ENCODE results near the gene PSEN2. TPM values are rescaled to one million over a fixed set of nuclear protein-coding genes. Genes with fewer than 3 reads are reported as not detected.

Gene PSEN2
- total and polyA plus RNA-seq, 9 of the 15 experiments (the other 6 are each of a cell fraction or from before 2014, with no cell fraction given) = 2.3 to 21.5 (median 13.7) TPM

DNA sequence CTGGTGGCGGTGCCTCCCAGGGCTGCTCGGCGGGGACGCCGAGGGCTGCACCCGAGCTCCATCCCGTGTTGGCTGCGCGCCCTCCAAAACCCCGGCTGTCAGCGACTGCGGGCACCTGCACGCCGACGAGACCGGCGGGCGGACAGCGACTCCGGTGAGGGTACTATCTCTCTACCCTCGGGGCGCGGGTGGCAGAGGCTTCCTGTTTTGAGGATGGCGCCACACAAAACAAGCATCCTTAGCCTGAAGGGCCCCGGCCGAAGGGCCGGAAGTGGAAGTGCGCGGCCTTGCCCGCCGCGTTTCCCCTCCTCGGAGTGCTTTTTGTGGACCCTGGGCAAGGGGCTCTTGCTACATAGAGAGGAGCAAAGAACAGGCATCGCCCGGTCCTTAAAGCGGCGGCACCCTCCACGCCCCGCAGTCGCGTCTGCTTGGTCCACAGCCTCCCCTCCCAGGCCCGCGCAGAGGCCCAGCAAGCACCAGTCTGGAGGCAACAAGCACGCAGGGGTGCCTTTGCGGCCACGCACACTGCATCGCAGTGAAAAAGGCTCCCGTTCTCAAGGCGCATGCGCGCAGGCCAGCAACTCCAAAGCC lies 69.1 kb downstream of the PSEN2 start (continued):
- no peak for TF ChIP-seq PBX2 (CRISPR knock-in tag; IDR thresholded peaks at IDR 0.05; ENCODE audit: low read depth)
- no peak for TF ChIP-seq PBX2 (tag; conservative IDR thresholded peaks at IDR 0.05; ENCODE audit: low read depth)
- no peak for TF ChIP-seq ATF1 (CRISPR knock-in tag; IDR thresholded peaks at IDR 0.05)
- TF ChIP-seq ATF1 (tag; IDR thresholded peaks at IDR 0.05) = no peak
- TF ChIP-seq PKNOX1 (IDR thresholded peaks at IDR 0.05) = no peak
- TF ChIP-seq, protein P1, sequence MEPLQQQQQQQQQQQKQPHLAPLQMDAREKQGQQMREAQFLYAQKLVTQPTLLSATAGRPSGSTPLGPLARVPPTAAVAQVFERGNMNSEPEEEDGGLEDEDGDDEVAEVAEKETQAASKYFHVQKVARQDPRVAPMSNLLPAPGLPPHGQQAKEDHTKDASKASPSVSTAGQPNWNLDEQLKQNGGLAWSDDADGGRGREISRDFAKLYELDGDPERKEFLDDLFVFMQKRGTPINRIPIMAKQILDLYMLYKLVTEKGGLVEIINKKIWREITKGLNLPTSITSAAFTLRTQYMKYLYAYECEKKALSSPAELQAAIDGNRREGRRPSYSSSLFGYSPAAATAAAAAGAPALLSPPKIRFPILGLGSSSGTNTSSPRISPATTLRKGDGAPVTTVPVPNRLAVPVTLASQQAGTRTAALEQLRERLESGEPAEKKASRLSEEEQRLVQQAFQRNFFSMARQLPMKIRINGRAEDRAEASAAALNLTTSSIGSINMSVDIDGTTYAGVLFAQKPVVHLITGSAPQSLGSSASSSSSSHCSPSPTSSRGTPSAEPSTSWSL (CRISPR knock-in tag; IDR thresholded peaks at IDR 0.05; ENCODE audit: borderline replicate concordance) = 0 out of 2 replicates have a peak, but pooled peaks have one; percentile 52
- TF ChIP-seq XRCC3 (IDR thresholded peaks at IDR 0.05) = no peak
- no peak for TF ChIP-seq ZFPM2 (CRISPR knock-in tag; IDR thresholded peaks at IDR 0.05)
- TF ChIP-seq ZNF175 (CRISPR knock-in tag; IDR thresholded peaks at IDR 0.05; ENCODE audit: low read depth) = peak; percentile 63; the same call in 1 of the 2 replicates
- TF ChIP-seq TRIM28 (IDR thresholded peaks at IDR 0.05) = no peak
- no peak for TF ChIP-seq ZNF584 (CRISPR knock-in tag; IDR thresholded peaks at IDR 0.05; ENCODE audit: low read depth)
- TF ChIP-seq, protein P2, sequence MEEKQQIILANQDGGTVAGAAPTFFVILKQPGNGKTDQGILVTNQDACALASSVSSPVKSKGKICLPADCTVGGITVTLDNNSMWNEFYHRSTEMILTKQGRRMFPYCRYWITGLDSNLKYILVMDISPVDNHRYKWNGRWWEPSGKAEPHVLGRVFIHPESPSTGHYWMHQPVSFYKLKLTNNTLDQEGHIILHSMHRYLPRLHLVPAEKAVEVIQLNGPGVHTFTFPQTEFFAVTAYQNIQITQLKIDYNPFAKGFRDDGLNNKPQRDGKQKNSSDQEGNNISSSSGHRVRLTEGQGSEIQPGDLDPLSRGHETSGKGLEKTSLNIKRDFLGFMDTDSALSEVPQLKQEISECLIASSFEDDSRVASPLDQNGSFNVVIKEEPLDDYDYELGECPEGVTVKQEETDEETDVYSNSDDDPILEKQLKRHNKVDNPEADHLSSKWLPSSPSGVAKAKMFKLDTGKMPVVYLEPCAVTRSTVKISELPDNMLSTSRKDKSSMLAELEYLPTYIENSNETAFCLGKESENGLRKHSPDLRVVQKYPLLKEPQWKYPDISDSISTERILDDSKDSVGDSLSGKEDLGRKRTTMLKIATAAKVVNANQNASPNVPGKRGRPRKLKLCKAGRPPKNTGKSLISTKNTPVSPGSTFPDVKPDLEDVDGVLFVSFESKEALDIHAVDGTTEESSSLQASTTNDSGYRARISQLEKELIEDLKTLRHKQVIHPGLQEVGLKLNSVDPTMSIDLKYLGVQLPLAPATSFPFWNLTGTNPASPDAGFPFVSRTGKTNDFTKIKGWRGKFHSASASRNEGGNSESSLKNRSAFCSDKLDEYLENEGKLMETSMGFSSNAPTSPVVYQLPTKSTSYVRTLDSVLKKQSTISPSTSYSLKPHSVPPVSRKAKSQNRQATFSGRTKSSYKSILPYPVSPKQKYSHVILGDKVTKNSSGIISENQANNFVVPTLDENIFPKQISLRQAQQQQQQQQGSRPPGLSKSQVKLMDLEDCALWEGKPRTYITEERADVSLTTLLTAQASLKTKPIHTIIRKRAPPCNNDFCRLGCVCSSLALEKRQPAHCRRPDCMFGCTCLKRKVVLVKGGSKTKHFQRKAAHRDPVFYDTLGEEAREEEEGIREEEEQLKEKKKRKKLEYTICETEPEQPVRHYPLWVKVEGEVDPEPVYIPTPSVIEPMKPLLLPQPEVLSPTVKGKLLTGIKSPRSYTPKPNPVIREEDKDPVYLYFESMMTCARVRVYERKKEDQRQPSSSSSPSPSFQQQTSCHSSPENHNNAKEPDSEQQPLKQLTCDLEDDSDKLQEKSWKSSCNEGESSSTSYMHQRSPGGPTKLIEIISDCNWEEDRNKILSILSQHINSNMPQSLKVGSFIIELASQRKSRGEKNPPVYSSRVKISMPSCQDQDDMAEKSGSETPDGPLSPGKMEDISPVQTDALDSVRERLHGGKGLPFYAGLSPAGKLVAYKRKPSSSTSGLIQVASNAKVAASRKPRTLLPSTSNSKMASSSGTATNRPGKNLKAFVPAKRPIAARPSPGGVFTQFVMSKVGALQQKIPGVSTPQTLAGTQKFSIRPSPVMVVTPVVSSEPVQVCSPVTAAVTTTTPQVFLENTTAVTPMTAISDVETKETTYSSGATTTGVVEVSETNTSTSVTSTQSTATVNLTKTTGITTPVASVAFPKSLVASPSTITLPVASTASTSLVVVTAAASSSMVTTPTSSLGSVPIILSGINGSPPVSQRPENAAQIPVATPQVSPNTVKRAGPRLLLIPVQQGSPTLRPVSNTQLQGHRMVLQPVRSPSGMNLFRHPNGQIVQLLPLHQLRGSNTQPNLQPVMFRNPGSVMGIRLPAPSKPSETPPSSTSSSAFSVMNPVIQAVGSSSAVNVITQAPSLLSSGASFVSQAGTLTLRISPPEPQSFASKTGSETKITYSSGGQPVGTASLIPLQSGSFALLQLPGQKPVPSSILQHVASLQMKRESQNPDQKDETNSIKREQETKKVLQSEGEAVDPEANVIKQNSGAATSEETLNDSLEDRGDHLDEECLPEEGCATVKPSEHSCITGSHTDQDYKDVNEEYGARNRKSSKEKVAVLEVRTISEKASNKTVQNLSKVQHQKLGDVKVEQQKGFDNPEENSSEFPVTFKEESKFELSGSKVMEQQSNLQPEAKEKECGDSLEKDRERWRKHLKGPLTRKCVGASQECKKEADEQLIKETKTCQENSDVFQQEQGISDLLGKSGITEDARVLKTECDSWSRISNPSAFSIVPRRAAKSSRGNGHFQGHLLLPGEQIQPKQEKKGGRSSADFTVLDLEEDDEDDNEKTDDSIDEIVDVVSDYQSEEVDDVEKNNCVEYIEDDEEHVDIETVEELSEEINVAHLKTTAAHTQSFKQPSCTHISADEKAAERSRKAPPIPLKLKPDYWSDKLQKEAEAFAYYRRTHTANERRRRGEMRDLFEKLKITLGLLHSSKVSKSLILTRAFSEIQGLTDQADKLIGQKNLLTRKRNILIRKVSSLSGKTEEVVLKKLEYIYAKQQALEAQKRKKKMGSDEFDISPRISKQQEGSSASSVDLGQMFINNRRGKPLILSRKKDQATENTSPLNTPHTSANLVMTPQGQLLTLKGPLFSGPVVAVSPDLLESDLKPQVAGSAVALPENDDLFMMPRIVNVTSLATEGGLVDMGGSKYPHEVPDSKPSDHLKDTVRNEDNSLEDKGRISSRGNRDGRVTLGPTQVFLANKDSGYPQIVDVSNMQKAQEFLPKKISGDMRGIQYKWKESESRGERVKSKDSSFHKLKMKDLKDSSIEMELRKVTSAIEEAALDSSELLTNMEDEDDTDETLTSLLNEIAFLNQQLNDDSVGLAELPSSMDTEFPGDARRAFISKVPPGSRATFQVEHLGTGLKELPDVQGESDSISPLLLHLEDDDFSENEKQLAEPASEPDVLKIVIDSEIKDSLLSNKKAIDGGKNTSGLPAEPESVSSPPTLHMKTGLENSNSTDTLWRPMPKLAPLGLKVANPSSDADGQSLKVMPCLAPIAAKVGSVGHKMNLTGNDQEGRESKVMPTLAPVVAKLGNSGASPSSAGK (IDR thresholded peaks at IDR 0.05) = peak; percentile 99
